Kidney glomerular epithelial cell (primary cell): Measurements from ENCODE around the gene PIP4K2A.
"Not testable (repeated sequence)": the region's sequence is repeated elsewhere in the genome, so short reads cannot be mapped to it uniquely, and the experiment has no call there.

Experiments used
- DNase-seq: peaks from one replicate; lab custom pipeline; 2025; lab: John Stamatoyannopoulos, UW

Gene PIP4K2A

GRCh38 chr10:22554461-22555182 lies 159.8 kb downstream of the PIP4K2A start:
- no peak for DNase-seq

GRCh38 chr10:22553452-22553995 lies 160.9 kb downstream of the PIP4K2A start:
- DNase-seq, result no peak

GRCh38 chr10:22552888-22553378 lies 161.4 kb downstream of the PIP4K2A start:
- DNase-seq, result no peak

DNA sequence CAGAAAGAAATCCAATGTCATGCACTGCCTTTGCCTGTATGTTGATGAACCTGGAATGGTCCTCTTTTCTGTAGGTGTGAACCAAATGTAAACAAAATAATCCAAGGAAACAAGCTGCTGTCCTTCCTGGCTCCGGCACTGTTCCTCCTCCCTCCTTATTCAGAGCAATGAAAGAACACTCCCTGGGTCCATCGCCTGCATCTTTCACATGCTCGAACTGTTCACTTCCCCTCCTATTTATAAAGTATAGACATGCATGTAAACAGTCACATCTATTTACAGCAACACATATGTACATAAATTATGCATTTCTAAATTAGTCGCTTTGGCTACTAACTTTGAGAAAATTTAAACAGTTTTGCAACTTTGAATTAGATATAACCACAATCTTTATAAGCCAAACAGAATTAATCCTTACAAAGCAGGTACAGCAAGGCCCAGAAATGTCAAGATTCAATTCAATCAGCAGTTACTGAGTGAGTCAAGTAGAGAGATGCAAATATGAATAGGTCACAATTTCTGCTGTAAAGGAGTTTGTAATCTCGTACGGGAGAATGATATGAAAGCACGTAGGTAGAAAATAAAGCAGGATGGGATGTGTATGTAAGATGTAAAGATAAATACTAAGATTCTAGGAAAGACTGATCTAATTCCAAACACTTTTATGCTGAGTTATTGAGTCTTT lies 162.6 kb downstream of the PIP4K2A start:
- no peak for DNase-seq

DNA sequence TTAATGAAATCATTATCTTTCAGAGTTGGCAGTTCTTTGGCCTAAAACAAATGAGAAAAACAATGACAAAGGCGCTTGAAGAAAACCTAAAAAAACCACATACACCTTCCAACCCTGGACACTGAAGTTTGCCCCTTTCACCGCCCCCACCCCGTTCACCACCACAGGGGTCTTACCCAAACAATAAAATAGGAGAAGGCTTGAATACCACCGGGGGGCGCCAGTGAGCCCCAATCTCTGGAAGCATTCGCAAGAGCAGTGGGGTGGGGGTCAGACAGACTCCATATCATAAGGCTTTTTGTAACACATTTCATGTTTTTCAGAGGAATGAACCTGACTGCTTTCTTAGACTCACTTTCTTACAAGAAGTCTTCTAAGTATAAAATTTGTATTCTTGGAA lies 163.6 kb downstream of the PIP4K2A start:
- no peak for DNase-seq

GRCh38 chr10:22548344-22548743 lies 166.0 kb downstream of the PIP4K2A start:
- no peak for DNase-seq

GRCh38 chr10:22545643-22546042 lies 168.7 kb downstream of the PIP4K2A start:
- no peak for DNase-seq

DNA sequence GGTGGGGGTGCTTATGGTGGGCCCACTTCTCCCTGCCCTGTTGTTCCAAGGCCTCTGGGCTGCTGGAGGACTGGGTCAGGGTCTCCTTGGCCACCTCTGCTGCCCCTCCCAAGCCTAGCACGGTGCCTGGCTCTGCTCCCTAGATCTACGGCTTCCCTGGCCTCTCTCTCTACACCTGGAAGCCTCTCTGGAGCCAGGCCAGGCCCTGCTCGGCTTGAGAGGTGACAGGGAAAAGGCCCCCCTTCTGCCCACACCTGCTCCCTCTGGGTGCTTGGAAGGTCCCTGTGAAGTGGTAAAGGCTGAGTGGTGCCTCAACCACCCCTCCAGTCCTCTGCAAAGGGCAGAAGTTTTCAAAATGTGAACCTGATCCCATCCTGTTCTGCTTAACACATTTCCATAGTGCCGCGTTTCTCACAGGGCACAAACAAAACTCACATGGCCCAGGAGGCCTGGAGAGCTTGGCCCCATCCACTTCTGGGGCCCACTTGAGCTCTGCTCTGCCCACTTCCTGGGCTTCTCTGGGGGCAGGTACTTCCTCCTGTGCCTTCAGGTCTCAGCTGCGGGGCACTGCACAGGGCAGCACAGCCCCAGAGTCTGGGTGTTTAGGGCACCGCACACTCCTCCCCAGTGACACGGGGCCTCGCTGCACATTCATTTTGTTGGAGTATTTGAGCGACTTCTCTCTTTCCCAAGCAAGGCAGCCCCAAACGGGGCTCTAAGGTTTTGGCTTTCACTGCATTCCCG lies 169.9 kb downstream of the PIP4K2A start:
- no peak for DNase-seq

DNA sequence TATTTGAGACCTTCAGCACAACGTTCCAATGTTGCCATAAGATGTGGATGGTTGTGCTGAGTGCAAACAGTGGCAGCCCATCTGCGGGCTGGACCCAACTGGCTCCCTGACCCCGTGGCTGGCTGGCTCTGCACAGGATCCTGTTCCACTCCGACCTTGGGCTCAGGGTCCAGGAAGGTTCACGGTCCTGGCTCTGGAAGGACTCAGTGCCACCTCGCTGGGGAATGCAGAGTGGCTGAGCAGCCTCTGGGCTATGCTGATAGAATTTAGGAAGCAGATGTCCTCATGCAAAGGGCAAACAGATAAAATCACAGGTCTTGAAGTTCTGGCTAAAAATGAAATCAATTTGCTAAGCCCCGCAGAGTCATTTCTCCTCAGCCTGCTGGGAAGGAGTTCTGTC lies 171.6 kb downstream of the PIP4K2A start:
- no peak for DNase-seq

DNA sequence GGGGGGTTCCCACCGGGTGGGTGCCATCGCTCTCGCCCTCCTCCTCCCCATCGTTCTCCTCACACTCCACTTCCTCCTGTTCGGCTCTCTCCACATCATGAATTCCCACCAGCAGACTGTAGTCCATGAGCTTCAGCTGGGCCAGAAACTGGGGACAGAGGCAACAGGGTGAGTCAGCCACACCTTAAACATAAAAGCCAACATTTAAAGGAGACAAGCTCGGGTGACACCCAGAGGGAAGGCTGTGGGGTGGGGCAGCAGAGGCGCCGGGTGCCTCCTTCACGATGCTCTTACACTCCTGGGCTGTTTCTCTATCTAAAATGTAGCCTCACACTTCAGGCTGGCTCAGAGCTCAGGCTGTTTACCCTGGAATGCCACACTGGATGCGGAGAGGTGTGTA lies 172.5 kb downstream of the PIP4K2A start:
- DNase-seq, result no peak

DNA sequence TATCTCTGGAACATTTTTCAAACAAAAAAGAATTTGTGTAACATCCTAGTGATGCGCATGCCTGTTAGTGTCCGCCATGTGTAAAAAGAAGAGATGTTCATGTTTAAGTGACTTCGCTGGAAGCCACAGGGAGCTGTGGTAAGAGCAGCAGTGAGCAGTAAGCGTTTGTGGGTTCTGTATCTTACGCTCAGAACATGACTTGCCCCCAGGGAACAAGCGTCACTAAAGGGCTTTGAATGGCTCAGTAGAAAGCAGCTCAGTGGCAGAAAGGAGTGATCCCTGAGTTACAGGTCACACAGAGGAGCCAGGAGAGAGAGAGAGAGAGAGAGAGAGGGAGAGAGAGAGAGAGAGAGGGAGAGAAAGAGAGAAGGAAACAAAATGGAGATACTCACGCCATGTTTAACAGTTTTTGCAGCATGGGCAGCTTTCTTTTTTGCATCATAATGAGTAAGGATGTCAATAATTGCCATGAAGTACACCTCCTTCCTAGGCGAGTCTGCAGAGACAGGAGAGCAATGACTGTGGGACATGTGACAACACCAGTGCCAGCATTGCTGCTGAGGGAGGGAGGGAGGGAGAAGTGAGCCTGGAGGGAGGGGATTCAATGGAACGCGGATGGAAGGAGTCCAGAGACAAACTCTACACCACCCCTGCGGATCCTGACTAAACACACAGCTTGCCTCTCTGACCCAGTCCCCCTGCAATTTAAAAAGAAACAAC lies 174.6 kb downstream of the PIP4K2A start:
- DNase-seq, result no peak

DNA sequence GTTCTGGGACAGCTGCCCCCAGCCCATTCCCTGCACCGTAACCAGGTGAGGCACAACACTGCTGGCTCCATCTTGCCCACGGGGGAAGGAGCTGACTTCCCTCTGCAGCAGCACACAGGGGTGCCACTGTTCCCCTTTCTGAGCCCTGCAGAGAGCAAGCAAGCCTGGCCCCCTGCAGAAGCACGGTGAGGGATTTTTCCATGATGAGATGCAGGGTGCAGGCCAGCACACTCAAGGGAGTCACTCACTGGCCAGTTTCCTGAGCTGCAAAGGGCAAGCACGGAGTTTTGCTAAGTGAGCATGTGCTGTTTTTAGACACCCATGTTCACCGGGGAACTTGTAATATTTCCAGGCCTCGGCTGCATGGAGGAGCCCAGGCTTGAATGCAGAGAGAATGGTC lies 176.6 kb downstream of the PIP4K2A start:
- no peak for DNase-seq

DNA sequence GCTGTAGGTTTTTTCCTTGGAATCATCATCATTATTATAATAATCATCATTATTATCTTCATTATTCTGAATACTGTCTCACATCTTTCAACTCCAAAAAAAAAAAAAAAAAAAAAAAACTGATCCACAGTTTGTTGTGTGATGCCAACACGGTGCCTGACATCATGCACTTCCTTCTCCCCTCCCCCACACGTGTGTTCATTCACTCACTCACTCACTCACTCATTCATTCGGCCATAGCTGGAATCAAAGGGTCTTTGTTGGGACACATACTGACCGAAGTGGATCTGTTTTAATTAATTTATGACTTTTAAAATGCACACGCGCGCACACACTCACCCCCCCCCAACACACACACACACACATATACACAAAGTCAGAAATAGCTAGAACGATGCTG lies 177.8 kb downstream of the PIP4K2A start:
- DNase-seq, result no peak

DNA sequence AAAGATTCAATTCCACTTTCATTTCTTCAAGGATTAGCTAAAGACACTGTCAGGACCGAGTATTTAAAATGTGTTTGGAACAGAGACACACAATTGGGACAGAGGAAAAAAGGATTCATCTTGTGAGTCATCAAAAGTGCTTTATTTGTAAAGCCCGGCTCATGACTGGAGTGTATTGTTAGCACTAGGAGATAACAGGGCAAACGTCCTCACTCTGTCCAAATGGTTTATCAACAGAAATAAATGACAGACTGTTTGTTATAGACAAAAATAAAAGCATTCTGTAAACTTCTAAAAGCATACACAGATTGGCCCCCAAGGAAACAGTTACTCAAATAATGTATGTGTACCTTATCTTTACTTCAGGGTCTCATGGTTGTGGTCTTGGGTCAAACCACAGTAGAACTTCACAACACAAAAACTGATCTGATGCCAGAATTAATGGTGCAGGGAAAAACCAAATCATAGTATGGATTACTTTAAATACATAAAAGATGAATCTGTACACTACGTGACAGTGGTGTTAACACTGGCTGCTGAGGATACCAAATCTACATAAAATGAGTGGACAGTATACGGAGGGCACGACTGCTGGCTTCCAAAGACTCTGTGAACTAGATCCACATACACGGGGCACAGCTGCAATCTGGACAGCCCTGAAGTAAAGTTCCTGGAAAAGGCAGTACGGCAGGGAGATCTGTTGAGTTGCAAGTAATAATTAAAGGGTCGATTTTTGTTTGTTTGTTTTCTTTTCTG lies 179.4 kb downstream of the PIP4K2A start:
- no peak for DNase-seq

GRCh38 chr10:22531441-22531840 lies 182.9 kb downstream of the PIP4K2A start:
- no peak for DNase-seq

- no peak for DNase-seq
Observed at GRCh38 chr10:22531008-22531407, 183.4 kb downstream of the PIP4K2A start.

GRCh38 chr10:22527520-22527919 lies 186.9 kb downstream of the PIP4K2A start:
- DNase-seq, result no peak

DNA sequence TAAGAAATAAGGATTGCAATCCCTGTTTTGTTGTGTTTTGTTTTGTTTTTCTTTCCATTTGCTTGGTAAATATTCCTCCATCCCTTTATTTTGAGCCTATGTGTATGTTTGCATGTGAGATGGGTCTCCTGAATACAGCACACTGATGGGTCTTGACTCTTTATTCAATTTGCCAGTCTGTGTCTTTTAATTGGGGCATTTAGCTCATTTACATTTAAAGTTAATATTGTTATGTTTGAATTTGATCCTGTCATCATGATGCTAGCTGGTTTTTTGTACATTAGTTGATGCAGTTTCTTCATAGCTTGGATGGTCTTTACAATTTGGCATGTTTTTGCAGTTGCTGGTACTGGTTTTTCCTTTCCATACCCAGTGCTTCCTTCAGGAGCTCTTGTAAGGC lies 190.0 kb downstream of the PIP4K2A start:
- not testable (repeated sequence) for DNase-seq

GRCh38 chr10:22520645-22521044 lies 193.7 kb downstream of the PIP4K2A start:
- not testable (repeated sequence) for DNase-seq

- no peak for DNase-seq
Observed at GRCh38 chr10:22518167-22518724, 196.1 kb downstream of the PIP4K2A start.

- no peak for DNase-seq
Observed at GRCh38 chr10:22515009-22515408, 199.4 kb downstream of the PIP4K2A start.
